Panc1 (cell line): Measurements from ENCODE around the gene MEF2D. TPM values are rescaled to one million over a fixed set of nuclear protein-coding genes. Genes with fewer than 3 reads are reported as not detected.

Experiments
- ATAC-seq: fragments of 200-7000 bp; cut with Tn5 transposase; 2 replicates; pipeline ENCODE4 v1.9.1; 2020; ENCODE audit warnings: mild to moderate bottlenecking, moderate library complexity
- BruUV-seq: library from RNA; stranded (reverse); fragments of 400-500 nt; replicated peaks from 2 replicates; lab custom pipeline; 2021; lab: Mats Ljungman, UMichigan
- CTCF ChIA-PET: fragments of 300-600 bp; sonication (Branson Sonifier 250); formaldehyde crosslinking; loops from one replicate; lab custom pipeline; 2022; ENCODE audit warnings: antibody characterized with exemption; lab: Charles Lee
- POLR2A ChIA-PET: fragments of 300-600 bp; sonication (Branson Sonifier 250); formaldehyde crosslinking; loops from one replicate; lab custom pipeline; 2022; ENCODE audit warnings: antibody characterized with exemption; lab: Charles Lee
- DNase-seq: peaks from one replicate; pipeline ENCODE4 v3.0.0-alpha.2; 2010; ENCODE audit warnings: low read depth, low spot score
- H3K27ac ChIP-seq: 2 replicates; pipeline ENCODE4 v1.5.1; 2011; ENCODE audit warnings: mild to moderate bottlenecking, low read length, inconsistent platforms
- H3K27me3 ChIP-seq: fragments of 200-500 bp; sonication (Bioruptor generic); 2 replicates; pipeline ENCODE4 v1.6.0; 2014; ENCODE audit warnings: low read length, inconsistent platforms; ENCODE audit not compliant: control insufficient read depth, insufficient read depth
- H3K36me3 ChIP-seq: fragments of 200-500 bp; sonication (Bioruptor generic); 2 replicates; pipeline ENCODE4 v1.5.1; 2014; ENCODE audit warnings: inconsistent platforms, mild to moderate bottlenecking, low read length, moderate library complexity; ENCODE audit not compliant: control insufficient read depth, insufficient read depth
- H3K4me1 ChIP-seq: 2 replicates; pipeline ENCODE4 v1.5.1; 2011; ENCODE audit warnings: inconsistent platforms, mild to moderate bottlenecking, low read length, moderate library complexity; ENCODE audit not compliant: control insufficient read depth, insufficient read depth
- H3K4me3 ChIP-seq, 2 experiments: 2 replicates each; pipeline ENCODE4 v1.5.1; 2011 to 2012; ENCODE audit warnings: low read depth in 2 of 2, low read length in 2 of 2, mild to moderate bottlenecking in 2 of 2, inconsistent platforms in 1 of 2, moderate library complexity in 1 of 2
- H3K9me3 ChIP-seq: fragments of 200-500 bp; sonication (Bioruptor generic); 2 replicates; pipeline ENCODE4 v1.5.1; 2014; ENCODE audit warnings: low read depth, mild to moderate bottlenecking, inconsistent platforms, low read length, moderate library complexity; ENCODE audit not compliant: control insufficient read depth, insufficient read depth
- CTCF ChIP-seq: fragments of 450-650 bp; IDR thresholded peaks from 2 replicates; pipeline ENCODE4 v1.5.1; 2017; ENCODE audit warnings: mild to moderate bottlenecking
- POLR2AphosphoS5 ChIP-seq: IDR thresholded peaks from 2 replicates; pipeline ENCODE4 v1.6.1; 2012; ENCODE audit warnings: mild to moderate bottlenecking, low read depth, low read length, moderate library complexity
- REST ChIP-seq, 2 experiments: IDR thresholded peaks; 2 replicates each; pipeline ENCODE4 v1.6.1; 2011 to 2012; ENCODE audit warnings: low read depth in 2 of 2, control low read depth in 1 of 2, low read length in 1 of 2, mild to moderate bottlenecking in 1 of 2, moderate library complexity in 1 of 2; ENCODE audit not compliant: insufficient read depth in 1 of 2
- SIN3A ChIP-seq: IDR thresholded peaks from 2 replicates; pipeline ENCODE4 v1.6.1; 2012; ENCODE audit warnings: low read depth, mild to moderate bottlenecking, low read length, moderate library complexity, borderline replicate concordance; ENCODE audit not compliant: insufficient read depth
- TCF7L2 ChIP-seq: IDR thresholded peaks from 2 replicates; pipeline ENCODE4 v1.6.1; 2011; ENCODE audit warnings: mild to moderate bottlenecking, low read depth, low read length, inconsistent platforms
- in situ Hi-C: cut with HindIII; loops from 2 replicates; pipeline ENCODE4 v1.10.0; 2016; ENCODE audit warnings: low sequenced_read_pairs, low pct_unique_long_range_greater_than_20kb
- intact Hi-C: fragments of 100-400 bp; cut with micrococcal nuclease; formaldehyde crosslinking; loops from one replicate; pipeline ENCODE4 v1.10.0; 2022; ENCODE audit not compliant: unreplicated experiment
- total RNA-seq: library from RNA; stranded (reverse); gene quantifications from one replicate; pipeline ENCODE4 v1.2.1, GENCODE V29; 2021; ENCODE audit not compliant: unreplicated experiment

The MEF2D gene
- total RNA-seq, 1 experiment from 2014 or later = 30.9 TPM

GRCh38 chr1:156511644-156512043, 11.1 kb upstream of the MEF2D start:
- H3K4me1 ChIP-seq = no peaks in the 10 kb centered on the region
- no peak overlapping the region for H3K4me3 ChIP-seq
- H3K36me3 ChIP-seq = no peaks in the 10 kb centered on the region
- H3K27me3 ChIP-seq = no peaks in the 10 kb centered on the region
- CTCF ChIA-PET = no interaction called here
- DNase-seq (no peak), ATAC-seq (no peak)
- no peak for TF ChIP-seq TCF7L2
- TF ChIP-seq REST (IDR thresholded peaks at IDR 0.05; ENCODE audit: insufficient read depth in 1 of 2, low read depth in 2 of 2, low read length in 1 of 2) = no peak
- TF ChIP-seq SIN3A = no peak
- TF ChIP-seq CTCF = no peak
- no peak for TF ChIP-seq POLR2AphosphoS5
- no peak overlapping the region for H3K27ac ChIP-seq
- in situ Hi-C loops = no loop called here
- H3K9me3 ChIP-seq = no peaks in the 10 kb centered on the region
- intact Hi-C loops = no loop called here
- no TSS peak for BruUV-seq
- POLR2A ChIA-PET = no interaction called here

- Histone ChIP-seq H3K27me3 (no peaks in the 10 kb centered on the region), H3K9me3 (no peaks in the 10 kb centered on the region), H3K27ac (no peak overlapping the region), H3K4me1 (no peaks in the 10 kb centered on the region), H3K36me3 (no peaks in the 10 kb centered on the region), H3K4me3 (no peak overlapping the region)
- intact Hi-C loops = no loop called here
- ATAC-seq (no peak), DNase-seq (no peak)
- TF ChIP-seq CTCF (no peak), SIN3A (no peak), TCF7L2 (no peak)
- POLR2A ChIA-PET = no interaction called here
- BruUV-seq = no TSS peak
- CTCF ChIA-PET = interaction anchor here (0.5 kb wide), 1 partner anchor 20 kb away, joined by 4 read pairs; no protein-coding TSS in a partner anchor
- in situ Hi-C loops = no loop called here
Observed at GRCh38 chr1:156510709-156511108, 10.1 kb upstream of the MEF2D start.
